Liver (tissue), 3 donors: Measurements from ENCODE around the gene TNNI3K.

Experiments used
- ATF3 ChIP-seq: IDR thresholded peaks from 2 replicates; pipeline ENCODE4 v1.6.1; 2016; ENCODE audit warnings: antibody characterized with exemption
- HNF4G ChIP-seq: IDR thresholded peaks from 2 replicates; pipeline ENCODE4 v1.6.1; 2016; ENCODE audit warnings: antibody characterized with exemption
- JUND ChIP-seq, 2 donors: IDR thresholded peaks; 2 replicates each; pipeline ENCODE4 v1.6.1; 2016; ENCODE audit warnings: antibody characterized with exemption in 2 of 2
- NR2F2 ChIP-seq: IDR thresholded peaks from 2 replicates; pipeline ENCODE4 v1.6.1; 2016; ENCODE audit warnings: antibody characterized with exemption
- RAD21 ChIP-seq, 2 donors: IDR thresholded peaks; 2 replicates each; pipeline ENCODE4 v1.6.1; 2016; ENCODE audit warnings: antibody characterized with exemption in 2 of 2, mild to moderate bottlenecking in 2 of 2
- RXRA ChIP-seq, 2 donors: IDR thresholded peaks; 2 replicates each; pipeline ENCODE4 v1.6.1; 2017 to 2018; ENCODE audit warnings: antibody characterized with exemption in 2 of 2, mild to moderate bottlenecking in 1 of 2
- SP1 ChIP-seq: IDR thresholded peaks from 2 replicates; pipeline ENCODE4 v1.6.1; 2018; ENCODE audit warnings: antibody characterized with exemption, mild to moderate bottlenecking
- TAF1 ChIP-seq: conservative IDR thresholded peaks from 2 replicates; pipeline ENCODE4 v1.6.1; 2016; ENCODE audit warnings: antibody characterized with exemption, mild to moderate bottlenecking
- YY1 ChIP-seq: IDR thresholded peaks from 2 replicates; pipeline ENCODE4 v1.6.1; 2016; ENCODE audit warnings: antibody characterized with exemption, mild to moderate bottlenecking
- ZBTB33 ChIP-seq: IDR thresholded peaks from 2 replicates; pipeline ENCODE4 v1.6.1; 2016; ENCODE audit warnings: antibody characterized with exemption
- TF ChIP-seq, protein P1 (sequence below): fragments of 150-350 bp; IDR thresholded peaks from 2 replicates; pipeline ENCODE4 v1.5.1; 2017; ENCODE audit warnings: improper control_type of control experiment, low read depth, low read length; ENCODE audit not compliant: missing input control
- TF ChIP-seq, protein P2 (sequence below): IDR thresholded peaks from 2 replicates; pipeline ENCODE4 v1.6.1; 2016; ENCODE audit warnings: antibody characterized with exemption
- donor health status: healthy.
- donor health status: healthy.

- peak in 1 of 2 donors; percentile 24 for TF ChIP-seq JUND (IDR thresholded peaks at IDR 0.05)
- TF ChIP-seq, protein P1, sequence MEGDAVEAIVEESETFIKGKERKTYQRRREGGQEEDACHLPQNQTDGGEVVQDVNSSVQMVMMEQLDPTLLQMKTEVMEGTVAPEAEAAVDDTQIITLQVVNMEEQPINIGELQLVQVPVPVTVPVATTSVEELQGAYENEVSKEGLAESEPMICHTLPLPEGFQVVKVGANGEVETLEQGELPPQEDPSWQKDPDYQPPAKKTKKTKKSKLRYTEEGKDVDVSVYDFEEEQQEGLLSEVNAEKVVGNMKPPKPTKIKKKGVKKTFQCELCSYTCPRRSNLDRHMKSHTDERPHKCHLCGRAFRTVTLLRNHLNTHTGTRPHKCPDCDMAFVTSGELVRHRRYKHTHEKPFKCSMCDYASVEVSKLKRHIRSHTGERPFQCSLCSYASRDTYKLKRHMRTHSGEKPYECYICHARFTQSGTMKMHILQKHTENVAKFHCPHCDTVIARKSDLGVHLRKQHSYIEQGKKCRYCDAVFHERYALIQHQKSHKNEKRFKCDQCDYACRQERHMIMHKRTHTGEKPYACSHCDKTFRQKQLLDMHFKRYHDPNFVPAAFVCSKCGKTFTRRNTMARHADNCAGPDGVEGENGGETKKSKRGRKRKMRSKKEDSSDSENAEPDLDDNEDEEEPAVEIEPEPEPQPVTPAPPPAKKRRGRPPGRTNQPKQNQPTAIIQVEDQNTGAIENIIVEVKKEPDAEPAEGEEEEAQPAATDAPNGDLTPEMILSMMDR = no peak
- TF ChIP-seq ZBTB33 = peak; percentile 37
- TF ChIP-seq NR2F2 = peak; percentile 23
- TF ChIP-seq ATF3 = no peak
- peak; percentile 45 for TF ChIP-seq TAF1
- TF ChIP-seq, protein P2, sequence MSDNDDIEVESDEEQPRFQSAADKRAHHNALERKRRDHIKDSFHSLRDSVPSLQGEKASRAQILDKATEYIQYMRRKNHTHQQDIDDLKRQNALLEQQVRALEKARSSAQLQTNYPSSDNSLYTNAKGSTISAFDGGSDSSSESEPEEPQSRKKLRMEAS = no peak
- no peak for TF ChIP-seq RXRA (IDR thresholded peaks at IDR 0.05)
- TF ChIP-seq SP1 = peak; percentile 48
- no peak for TF ChIP-seq RAD21 (IDR thresholded peaks at IDR 0.05)
- peak; percentile 92 for TF ChIP-seq YY1
- TF ChIP-seq HNF4G = no peak
Observed at GRCh38 chr1:74197657-74198552, 37.3 kb upstream of the TNNI3K start, which contains the start of the genes FPGT and LRRIQ3.
